A673 (cell line): ENCODE results near the gene CHKB. TPM values are rescaled to one million over a fixed set of nuclear protein-coding genes. Genes with fewer than 3 reads are reported as not detected.

ENCODE experiments used
- BruUV-seq: library from RNA; stranded (reverse); fragments of 400-500 nt; replicated peaks from 2 replicates; lab custom pipeline; 2021; lab: Mats Ljungman, UMichigan
- CTCF ChIA-PET: fragments of 300-600 bp; sonication (Branson Sonifier 250); formaldehyde crosslinking; loops from one replicate; lab custom pipeline; 2022; ENCODE audit warnings: antibody characterized with exemption; lab: Charles Lee
- POLR2A ChIA-PET: fragments of 300-600 bp; sonication (Branson Sonifier 250); formaldehyde crosslinking; loops from one replicate; lab custom pipeline; 2022; ENCODE audit warnings: antibody characterized with exemption; ENCODE audit not compliant: low non-redundant PET; lab: Charles Lee
- DNase-seq: peaks from one replicate; pipeline ENCODE4 v3.0.0-alpha.2; 2015; ENCODE audit warnings: low spot score
- H3K27ac ChIP-seq: fragments of 200-600 bp; sonication (generic); 2 replicates; pipeline ENCODE4 v1.5.1; 2016; ENCODE audit warnings: mixed run types, low read depth, mild to moderate bottlenecking, mixed read lengths, antibody characterized with exemption, low read length; ENCODE audit not compliant: poor library complexity, severe bottlenecking
- H3K27me3 ChIP-seq: fragments of 200-600 bp; sonication (generic); replicated peaks from 2 replicates; pipeline ENCODE4 v1.6.1; 2017; ENCODE audit warnings: mixed run types, low read depth, mild to moderate bottlenecking, mixed read lengths, antibody characterized with exemption, low read length; ENCODE audit not compliant: insufficient read depth, poor library complexity
- H3K36me3 ChIP-seq: fragments of 200-600 bp; sonication (generic); 2 replicates; pipeline ENCODE4 v1.6.1; 2016; ENCODE audit warnings: mixed run types, mild to moderate bottlenecking, mixed read lengths, antibody characterized with exemption, low read length; ENCODE audit not compliant: insufficient read depth, poor library complexity, severe bottlenecking
- H3K4me1 ChIP-seq: fragments of 200-600 bp; sonication (generic); 2 replicates; pipeline ENCODE4 v1.6.1; 2017; ENCODE audit warnings: mixed run types, mild to moderate bottlenecking, mixed read lengths, antibody characterized with exemption, low read length; ENCODE audit not compliant: insufficient read depth, poor library complexity, severe bottlenecking
- H3K4me3 ChIP-seq: fragments of 200-600 bp; sonication (generic); 2 replicates; pipeline ENCODE4 v1.5.1; 2016; ENCODE audit warnings: low read depth, mixed run types, mild to moderate bottlenecking, mixed read lengths, low read length; ENCODE audit not compliant: poor library complexity, severe bottlenecking
- H3K9me3 ChIP-seq: fragments of 200-600 bp; sonication (generic); 2 replicates; pipeline ENCODE4 v1.6.1; 2016; ENCODE audit warnings: mixed run types, low read depth, mild to moderate bottlenecking, mixed read lengths, antibody characterized with exemption, low read length; ENCODE audit not compliant: poor library complexity, severe bottlenecking
- EZH2 ChIP-seq: fragments of 200-600 bp; sonication (generic); IDR thresholded peaks from 2 replicates; pipeline ENCODE4 v1.6.1; 2017; ENCODE audit warnings: borderline replicate concordance, low read depth, mild to moderate bottlenecking, mixed read lengths, antibody characterized with exemption, low read length; ENCODE audit not compliant: poor library complexity, severe bottlenecking
- intact Hi-C: fragments of 100-400 bp; cut with micrococcal nuclease; formaldehyde crosslinking; loops from one replicate; pipeline ENCODE4 v1.10.0; 2022; ENCODE audit not compliant: unreplicated experiment
- total RNA-seq: library from RNA; stranded (reverse); gene quantifications from 2 replicates; pipeline ENCODE4 v1.2.3, GENCODE V29; 2021
- TF ChIP-seq, protein P1 (sequence below): fragments of 300-800, 200-600 bp; sonication (generic); conservative IDR thresholded peaks from 2 replicates; pipeline ENCODE4 v1.5.1; 2017; ENCODE audit warnings: low read depth, mild to moderate bottlenecking, antibody characterized with exemption, low read length, moderate library complexity, mixed read lengths

CHKB gene
- total RNA-seq, 1 experiment from 2014 or later: 47.6 TPM

DNA sequence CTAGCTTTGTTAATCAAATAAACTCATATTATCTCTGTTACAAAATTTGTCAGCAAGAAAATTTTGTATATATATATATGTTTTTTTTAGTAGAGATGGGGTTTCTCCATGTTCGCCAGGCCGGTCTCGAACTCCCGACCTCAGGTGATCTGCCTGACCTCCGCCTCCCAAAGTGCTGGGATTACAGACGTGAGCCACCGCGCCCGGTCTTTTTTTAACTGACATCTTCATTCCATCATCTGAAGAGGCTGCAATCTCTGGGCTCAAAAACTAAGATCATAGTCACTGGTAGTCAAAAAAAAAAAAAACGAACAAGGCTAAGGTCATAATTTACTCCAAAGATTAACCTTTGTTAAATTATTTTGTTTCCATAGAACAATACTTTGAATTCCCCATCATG lies 42.3 kb downstream of the CHKB start:
- TF ChIP-seq EZH2: no peak
- TF ChIP-seq, protein P1, sequence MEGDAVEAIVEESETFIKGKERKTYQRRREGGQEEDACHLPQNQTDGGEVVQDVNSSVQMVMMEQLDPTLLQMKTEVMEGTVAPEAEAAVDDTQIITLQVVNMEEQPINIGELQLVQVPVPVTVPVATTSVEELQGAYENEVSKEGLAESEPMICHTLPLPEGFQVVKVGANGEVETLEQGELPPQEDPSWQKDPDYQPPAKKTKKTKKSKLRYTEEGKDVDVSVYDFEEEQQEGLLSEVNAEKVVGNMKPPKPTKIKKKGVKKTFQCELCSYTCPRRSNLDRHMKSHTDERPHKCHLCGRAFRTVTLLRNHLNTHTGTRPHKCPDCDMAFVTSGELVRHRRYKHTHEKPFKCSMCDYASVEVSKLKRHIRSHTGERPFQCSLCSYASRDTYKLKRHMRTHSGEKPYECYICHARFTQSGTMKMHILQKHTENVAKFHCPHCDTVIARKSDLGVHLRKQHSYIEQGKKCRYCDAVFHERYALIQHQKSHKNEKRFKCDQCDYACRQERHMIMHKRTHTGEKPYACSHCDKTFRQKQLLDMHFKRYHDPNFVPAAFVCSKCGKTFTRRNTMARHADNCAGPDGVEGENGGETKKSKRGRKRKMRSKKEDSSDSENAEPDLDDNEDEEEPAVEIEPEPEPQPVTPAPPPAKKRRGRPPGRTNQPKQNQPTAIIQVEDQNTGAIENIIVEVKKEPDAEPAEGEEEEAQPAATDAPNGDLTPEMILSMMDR: no peak
- Histone ChIP-seq H3K36me3 (no peaks in the 10 kb centered on the region), H3K9me3 (no peaks in the 10 kb centered on the region), H3K4me3 (no peak overlapping the region), H3K27ac (no peak overlapping the region), H3K27me3 (no peaks in the 10 kb centered on the region), H3K4me1 (peaks cover 24% of the 10 kb centered on the region)
- DNase-seq: no peak
- BruUV-seq: no TSS peak
- POLR2A ChIA-PET: no interaction called here
- intact Hi-C loops: loop anchor here (10.0 kb wide), 1 partner anchor 64 kb away; the partner anchor contains the start of gene MAPK8IP2
- CTCF ChIA-PET: interaction anchor here (0.6 to 4.1 kb wide), 2 partner anchors 15 to 80 kb away, joined by 8 to 19 read pairs; partner anchors contain the start of gene SCO2

DNA sequence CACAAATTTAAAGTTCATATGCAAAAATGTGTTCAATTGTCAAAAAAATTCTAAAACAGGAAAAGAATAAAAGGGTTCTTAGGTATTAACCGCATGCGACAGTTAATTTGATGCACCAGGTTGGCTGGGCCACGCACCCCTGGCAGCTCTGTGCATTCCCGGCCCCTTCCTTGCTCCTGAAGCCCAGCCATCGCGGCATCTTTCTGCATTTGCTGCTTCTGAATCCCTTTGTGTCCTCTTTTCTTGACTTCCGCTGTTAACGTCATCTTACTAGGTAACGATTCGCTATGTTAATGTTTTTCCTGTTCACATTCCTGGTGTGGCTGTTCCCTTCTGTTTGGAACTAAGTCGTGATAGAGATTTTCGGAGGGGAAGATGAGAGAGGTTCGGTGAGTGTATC lies 44.9 kb downstream of the CHKB start:
- Histone ChIP-seq H3K4me3 (no peak overlapping the region), H3K9me3 (no peaks in the 10 kb centered on the region), H3K27me3 (no peaks in the 10 kb centered on the region), H3K27ac (no peak overlapping the region), H3K36me3 (no peaks in the 10 kb centered on the region), H3K4me1 (peaks cover 20% of the 10 kb centered on the region)
- no TSS peak for BruUV-seq
- TF ChIP-seq, protein P1: no peak
- TF ChIP-seq EZH2: no peak
- ChIA-PET CTCF (interaction anchor here (4.1 kb wide), 1 partner anchor 12 kb away, joined by 19 read pairs; the partner anchor contains the start of gene SCO2), POLR2A (no interaction called here)
- no peak for DNase-seq
- intact Hi-C loops: no loop called here

DNA sequence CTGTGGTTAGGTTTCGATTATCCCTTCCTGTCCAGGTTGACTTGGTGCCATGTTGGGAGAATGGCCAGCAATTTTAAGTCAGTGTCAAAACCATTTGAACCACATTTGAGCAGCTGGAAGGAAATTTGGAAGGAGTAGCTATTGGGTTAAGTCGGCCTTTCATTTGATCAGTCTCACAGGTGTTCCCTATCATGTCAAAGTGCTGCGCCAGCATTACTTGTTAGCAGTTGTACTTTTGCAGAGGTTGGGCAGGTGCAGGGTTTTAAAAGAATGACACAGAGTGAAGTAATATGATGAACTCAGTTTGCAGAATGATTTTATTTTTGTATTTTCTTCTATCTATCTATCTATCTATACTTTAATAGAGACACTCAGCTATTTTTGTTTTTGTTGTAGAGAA lies 46.4 kb downstream of the CHKB start:
- POLR2A ChIA-PET: interaction anchor here (0.7 kb wide), 1 partner anchor 181 kb away, joined by 9 read pairs; no protein-coding TSS in a partner anchor
- Histone ChIP-seq H3K27ac (no peak overlapping the region), H3K36me3 (no peaks in the 10 kb centered on the region), H3K27me3 (peaks cover 7% of the 10 kb centered on the region), H3K4me3 (no peak overlapping the region), H3K4me1 (peaks cover 20% of the 10 kb centered on the region), H3K9me3 (no peaks in the 10 kb centered on the region)
- no TSS peak for BruUV-seq
- intact Hi-C loops: no loop called here
- DNase-seq: no peak
- CTCF ChIA-PET: interaction anchor here (0.6 to 1.4 kb wide), 2 partner anchors 11 to 84 kb away, joined by 5 to 13 read pairs; partner anchors contain the start of gene SCO2
- TF ChIP-seq EZH2: no peak
- TF ChIP-seq, protein P1: no peak
